Measurements from ENCODE around the gene FHL1.
"Not testable (repeated sequence)": the region's sequence is repeated elsewhere in the genome, so short reads cannot be mapped to it uniquely, and the experiment has no call there.

Gene FHL1

GRCh38 chrX:136221851-136222513 lies 74.6 kb downstream of the FHL1 start:
- H3K27ac ChIP-seq: no peak overlapping the region
- TF ChIP-seq, protein P1, sequence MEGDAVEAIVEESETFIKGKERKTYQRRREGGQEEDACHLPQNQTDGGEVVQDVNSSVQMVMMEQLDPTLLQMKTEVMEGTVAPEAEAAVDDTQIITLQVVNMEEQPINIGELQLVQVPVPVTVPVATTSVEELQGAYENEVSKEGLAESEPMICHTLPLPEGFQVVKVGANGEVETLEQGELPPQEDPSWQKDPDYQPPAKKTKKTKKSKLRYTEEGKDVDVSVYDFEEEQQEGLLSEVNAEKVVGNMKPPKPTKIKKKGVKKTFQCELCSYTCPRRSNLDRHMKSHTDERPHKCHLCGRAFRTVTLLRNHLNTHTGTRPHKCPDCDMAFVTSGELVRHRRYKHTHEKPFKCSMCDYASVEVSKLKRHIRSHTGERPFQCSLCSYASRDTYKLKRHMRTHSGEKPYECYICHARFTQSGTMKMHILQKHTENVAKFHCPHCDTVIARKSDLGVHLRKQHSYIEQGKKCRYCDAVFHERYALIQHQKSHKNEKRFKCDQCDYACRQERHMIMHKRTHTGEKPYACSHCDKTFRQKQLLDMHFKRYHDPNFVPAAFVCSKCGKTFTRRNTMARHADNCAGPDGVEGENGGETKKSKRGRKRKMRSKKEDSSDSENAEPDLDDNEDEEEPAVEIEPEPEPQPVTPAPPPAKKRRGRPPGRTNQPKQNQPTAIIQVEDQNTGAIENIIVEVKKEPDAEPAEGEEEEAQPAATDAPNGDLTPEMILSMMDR (IDR thresholded peaks at IDR 0.05): no peak
- DNase-seq (ENCODE audit: low spot score): no peak
- no peak overlapping the region for H3K4me3 ChIP-seq

DNA sequence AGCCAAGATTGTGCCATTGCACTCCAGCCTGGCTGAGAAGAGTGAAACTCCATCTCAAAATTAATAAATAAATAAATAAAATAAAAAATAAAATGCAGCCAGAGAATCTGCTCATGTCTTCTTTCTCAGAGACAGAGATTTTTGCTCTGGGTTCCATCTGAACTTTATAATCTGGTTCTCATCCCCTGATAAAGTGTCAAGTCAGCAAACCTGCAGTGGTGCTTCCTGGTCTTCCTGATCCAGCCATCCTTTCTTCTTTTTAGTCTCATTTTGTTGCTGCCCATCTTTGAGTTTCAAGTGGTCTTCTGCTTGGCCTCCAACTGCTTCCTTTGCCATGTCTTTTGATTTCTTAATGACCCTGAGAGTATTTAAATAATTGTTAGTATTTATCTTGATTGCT lies 79.7 kb downstream of the FHL1 start:
- H3K4me3 ChIP-seq: no peak overlapping the region
- no peak overlapping the region for H3K27ac ChIP-seq
- TF ChIP-seq, protein P1 (IDR thresholded peaks at IDR 0.05): no peak
- no peak for DNase-seq (ENCODE audit: low spot score)

DNA sequence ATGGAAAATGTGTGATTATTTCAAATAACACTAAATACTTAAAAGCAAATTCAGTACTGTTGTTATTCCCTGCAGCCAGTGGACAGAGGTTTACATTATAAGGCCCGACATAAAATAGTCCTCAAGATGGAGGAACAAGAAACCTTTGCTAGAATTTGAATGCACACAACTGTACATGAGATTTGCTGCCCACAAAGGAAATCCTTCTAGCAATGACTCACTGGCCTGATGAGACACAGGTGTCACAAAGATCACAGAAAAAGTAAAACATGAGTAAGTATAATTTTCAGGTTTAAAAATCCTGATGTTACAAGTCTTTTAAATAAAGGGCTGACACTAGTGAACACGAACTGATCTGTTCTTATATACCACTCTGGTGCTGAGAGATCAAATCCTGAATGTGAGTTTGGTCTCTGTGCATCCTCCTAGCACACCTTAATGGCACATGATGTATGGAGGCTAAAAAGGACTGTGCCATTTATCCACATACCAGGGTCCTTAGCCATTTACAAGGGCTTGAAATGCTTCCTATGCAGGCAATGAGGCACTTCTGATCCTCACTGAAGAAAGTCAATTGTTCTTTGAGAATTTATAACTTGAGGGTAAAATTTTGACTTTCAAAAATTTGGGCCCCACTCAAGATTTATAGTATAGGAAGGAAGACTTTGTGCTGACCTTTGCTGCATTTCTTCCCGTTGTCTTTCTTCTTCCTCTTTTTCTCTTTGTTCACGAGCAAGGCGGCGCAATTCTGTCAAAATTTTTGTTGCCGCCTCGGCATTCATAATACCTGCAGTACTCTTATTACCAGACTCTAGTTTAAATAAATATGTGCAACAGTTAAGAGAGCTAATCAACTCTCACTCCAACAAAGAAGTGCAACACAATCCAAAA lies 80.9 kb downstream of the FHL1 start:
- TF ChIP-seq, protein P1 (IDR thresholded peaks at IDR 0.05): no peak
- no peak overlapping the region for H3K27ac ChIP-seq
- no peak overlapping the region for H3K4me3 ChIP-seq
- DNase-seq (ENCODE audit: low spot score): no peak

DNA sequence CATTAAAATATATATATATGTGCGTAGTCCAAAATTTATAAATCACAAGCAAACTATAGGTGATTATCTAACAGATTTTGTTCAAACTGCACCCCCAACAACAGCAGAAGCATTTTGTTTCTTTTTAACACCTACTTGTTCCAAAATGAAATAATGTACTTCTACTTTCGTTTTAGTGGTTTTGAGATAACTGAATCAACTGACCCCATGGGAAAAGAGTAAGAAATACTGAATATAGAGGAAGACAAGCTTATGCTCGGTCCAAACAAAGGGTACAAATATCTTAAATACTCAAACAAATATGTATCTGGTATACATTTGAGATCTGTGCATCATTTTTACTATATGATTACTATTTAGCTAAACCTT lies 81.5 kb downstream of the FHL1 start:
- TF ChIP-seq, protein P1 (IDR thresholded peaks at IDR 0.05): no peak
- no peak overlapping the region for H3K4me3 ChIP-seq
- no peak overlapping the region for H3K27ac ChIP-seq
- DNase-seq (ENCODE audit: low spot score): no peak

- no peak overlapping the region for H3K27ac ChIP-seq
- H3K4me3 ChIP-seq: no peak overlapping the region
- no peak for DNase-seq (ENCODE audit: low spot score)
- TF ChIP-seq, protein P1 (IDR thresholded peaks at IDR 0.05): no peak
Measured at GRCh38 chrX:136237074-136237473, 89.7 kb downstream of the FHL1 start.

DNA sequence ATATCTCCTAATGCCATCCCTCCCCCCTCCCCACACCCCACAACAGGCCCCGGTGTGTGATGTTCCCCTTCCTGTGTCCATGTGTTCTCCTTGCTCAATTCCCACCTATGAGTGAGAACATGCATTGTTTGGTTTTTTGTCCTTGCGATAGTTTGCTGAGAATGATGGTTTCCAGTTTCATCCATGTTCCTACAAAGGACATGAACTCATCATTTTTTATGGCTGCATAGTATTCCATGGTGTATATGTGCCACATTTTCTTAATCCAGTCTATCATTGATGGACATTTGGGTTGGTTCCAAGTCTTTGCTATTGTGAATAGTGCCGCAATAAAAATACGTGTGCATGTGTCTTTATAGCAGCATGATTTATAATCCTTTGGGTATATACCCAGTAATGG lies 90.5 kb downstream of the FHL1 start:
- H3K27ac ChIP-seq; DNase-seq (ENCODE audit: low spot score); H3K4me3 ChIP-seq: not testable (repeated sequence)

- no peak for DNase-seq (ENCODE audit: low spot score)
- TF ChIP-seq, protein P1 (IDR thresholded peaks at IDR 0.05): no peak
- Histone ChIP-seq H3K27ac (no peak overlapping the region), H3K4me3 (no peak overlapping the region)
Measured at GRCh38 chrX:136246201-136246600, 98.9 kb downstream of the FHL1 start.

All from coronary artery (tissue), 2 donors.